Central memory CD8-positive, alpha-beta T cell (primary cell): ENCODE data around the gene NAPSA.
"Not testable (repeated sequence)": the region's sequence is repeated elsewhere in the genome, so short reads cannot be mapped to it uniquely, and the experiment has no call there.

Experiments
- ATAC-seq: fragments of 150-1000 bp; cut with Tn5 transposase; replicated peaks from 2 replicates; pipeline ENCODE4 v1.10.0; 2022; ENCODE audit warnings: mild to moderate bottlenecking, moderate FRiP score, moderate number of reproducible peaks; ENCODE audit not compliant: poor library complexity, severe bottlenecking; ENCODE audit errors: extremely low read depth
- DNase-seq, 2 donors: peaks; one replicate each; pipeline ENCODE4 v3.0.0; 2021; ENCODE audit warnings: low spot score in 2 of 2
- H3K27ac Mint-ChIP-seq: one replicate; pipeline ENCODE4 v1.8.0; 2022; ENCODE audit warnings: low read depth, mild to moderate bottlenecking, moderate library complexity, mixed read lengths
- H3K27me3 Mint-ChIP-seq: one replicate; pipeline ENCODE4 v1.8.0; 2022; ENCODE audit warnings: mixed read lengths
- H3K36me3 Mint-ChIP-seq: one replicate; pipeline ENCODE4 v1.8.0; 2022; ENCODE audit warnings: mild to moderate bottlenecking, moderate library complexity, mixed read lengths; ENCODE audit not compliant: insufficient read depth
- H3K4me1 Mint-ChIP-seq: one replicate; pipeline ENCODE4 v1.8.0; 2022; ENCODE audit warnings: mixed read lengths
- H3K4me3 Mint-ChIP-seq: one replicate; pipeline ENCODE4 v1.8.0; 2022; ENCODE audit warnings: mild to moderate bottlenecking, moderate library complexity, mixed read lengths
- H3K9me3 Mint-ChIP-seq: one replicate; pipeline ENCODE4 v1.8.0; 2022; ENCODE audit warnings: mixed read lengths

Gene NAPSA

DNA sequence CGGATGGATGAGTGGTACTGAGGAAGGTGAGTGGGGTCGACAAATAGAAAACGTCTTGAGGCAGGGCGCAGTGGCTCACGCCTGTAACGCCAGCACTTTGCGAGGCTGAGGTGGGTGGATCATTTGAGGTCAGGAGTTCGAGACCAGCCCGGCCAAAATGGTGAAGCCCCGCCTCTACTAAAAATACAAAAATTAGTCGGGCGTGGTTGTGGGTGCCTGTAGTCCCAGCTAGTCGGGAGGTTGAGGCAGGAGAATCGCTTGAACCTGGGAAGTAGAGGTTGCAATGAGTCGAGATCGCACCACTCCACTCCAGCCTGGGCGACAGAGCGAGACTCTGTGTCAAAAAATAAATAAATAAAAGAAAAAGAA is 35.5 kb downstream of the NAPSA start:
- peaks cover 62% of the 10 kb centered on the region for H3K4me1 Mint-ChIP-seq
- peaks cover 78% of the 10 kb centered on the region for H3K27me3 Mint-ChIP-seq
- H3K4me3 Mint-ChIP-seq = peak overlapping the region; percentile 47
- H3K36me3 Mint-ChIP-seq = peaks cover 33% of the 10 kb centered on the region
- not testable (repeated sequence) for DNase-seq, H3K9me3 Mint-ChIP-seq, ATAC-seq
- peak overlapping the region; percentile 80 for H3K27ac Mint-ChIP-seq

DNA sequence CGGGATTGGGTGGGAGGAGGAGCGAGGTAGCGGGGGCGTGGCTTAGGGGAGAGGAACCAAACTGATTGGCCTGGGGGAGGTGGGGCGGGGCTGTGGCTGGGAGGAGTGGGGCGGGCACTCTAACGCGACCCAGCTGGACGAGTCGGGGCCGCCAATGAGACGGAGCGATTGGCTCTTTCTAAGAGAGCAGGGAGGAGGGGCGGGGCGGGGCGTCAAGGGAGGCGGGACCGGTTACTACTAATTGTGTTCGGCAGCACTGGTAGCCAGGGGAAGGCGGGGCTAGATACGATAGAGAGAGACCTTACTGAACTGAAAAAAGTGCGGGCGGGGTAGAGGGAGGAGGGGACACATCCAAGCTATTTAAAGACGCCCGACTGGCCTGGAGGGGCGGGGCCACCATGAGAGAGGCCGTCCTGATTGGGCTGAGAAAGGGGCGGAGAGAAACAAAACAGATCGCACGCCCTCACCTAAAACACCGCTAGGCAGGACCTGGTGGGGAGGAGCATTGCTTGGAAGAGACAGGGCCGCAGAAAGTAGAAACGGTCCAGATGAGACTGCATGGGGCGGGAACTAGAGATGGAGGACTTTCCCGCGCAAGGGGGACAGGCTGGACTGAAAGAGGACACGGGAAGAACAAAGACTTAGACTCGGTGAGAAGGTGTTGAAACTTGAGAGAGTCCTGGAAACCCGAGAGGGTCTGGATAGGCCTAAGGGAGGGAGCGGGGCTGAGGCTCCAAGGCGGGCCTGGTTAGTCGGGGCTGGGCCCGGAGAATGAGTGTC is 36.1 kb downstream of the NAPSA start, which contains the start of gene KCNC3:
KCNC3 (minus strand) TSS at position 232 of the 780 bp plus-strand sequence. CDS start 295 bp downstream, outside the sequence.
- Mint-ChIP-seq H3K27ac (peak within 1 kb of the TSS; percentile 80), H3K27me3 (peaks cover 78% of the 10 kb centered on the region), H3K4me1 (peaks cover 57% of the 10 kb centered on the region), H3K36me3 (peaks cover 32% of the 10 kb centered on the region), H3K9me3 (peaks cover 7% of the 10 kb centered on the region), H3K4me3 (peak within 1 kb of the TSS; percentile 47)
- peak; percentile 52 for ATAC-seq
- DNase-seq = peak; percentile 63 to 78

DNA sequence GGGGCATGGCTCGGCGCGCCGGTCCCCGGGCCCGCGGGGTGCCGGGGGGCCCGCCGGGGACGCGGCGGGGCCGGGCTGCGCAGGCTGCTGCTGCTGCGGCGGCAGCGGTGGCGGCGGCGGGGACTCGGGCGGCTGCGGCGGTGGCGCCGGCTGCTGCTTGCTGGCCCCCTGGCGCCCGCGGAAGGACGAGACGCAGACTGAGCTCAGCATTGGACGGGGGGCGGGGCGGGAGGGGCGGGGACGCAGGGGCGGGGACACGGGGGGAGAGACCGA is 36.6 kb downstream of the NAPSA start:
- peaks cover 7% of the 10 kb centered on the region for H3K9me3 Mint-ChIP-seq
- ATAC-seq (peak; percentile 22), DNase-seq (no peak)
- peaks cover 28% of the 10 kb centered on the region for H3K36me3 Mint-ChIP-seq
- H3K4me3 Mint-ChIP-seq = peak overlapping the region; percentile 47
- peaks cover 53% of the 10 kb centered on the region for H3K4me1 Mint-ChIP-seq
- no peak overlapping the region for H3K27ac Mint-ChIP-seq
- peaks cover 82% of the 10 kb centered on the region for H3K27me3 Mint-ChIP-seq

DNA sequence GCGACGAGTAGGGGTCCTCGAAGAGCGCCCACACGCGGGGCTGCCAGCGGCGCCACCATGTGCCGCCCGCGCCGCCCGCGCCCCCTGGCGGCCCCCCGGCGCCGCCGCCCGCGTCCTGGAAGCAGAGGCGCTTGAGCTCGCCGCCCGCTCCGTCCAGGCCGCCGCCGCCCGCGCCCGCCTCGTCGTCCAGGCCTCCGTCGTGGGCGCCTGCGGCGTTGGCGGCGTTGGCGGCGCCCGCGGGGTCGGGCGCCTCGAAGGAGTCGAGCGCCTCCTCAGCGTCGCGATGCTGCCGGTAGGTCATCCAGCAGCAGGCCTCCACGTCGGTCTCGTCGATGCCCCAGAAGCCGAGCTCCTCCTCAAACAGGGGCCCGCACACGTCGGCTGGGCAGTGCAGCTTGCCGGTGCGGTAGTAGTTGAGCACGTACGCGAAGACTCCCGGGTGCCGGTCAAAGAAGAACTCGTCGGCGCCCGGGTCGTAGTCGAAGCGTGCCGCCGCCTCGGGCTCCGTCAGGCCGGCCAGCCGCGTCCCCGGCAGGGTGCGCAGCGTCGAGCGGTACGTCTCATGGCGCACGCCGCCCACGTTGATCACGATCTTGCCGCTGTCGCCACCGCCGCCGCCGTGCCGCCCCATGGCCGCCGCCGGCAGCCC is 37.1 kb downstream of the NAPSA start:
- Mint-ChIP-seq H3K27me3 (peaks cover 86% of the 10 kb centered on the region), H3K4me1 (peaks cover 48% of the 10 kb centered on the region), H3K36me3 (peaks cover 24% of the 10 kb centered on the region), H3K27ac (no peak overlapping the region), H3K9me3 (peaks cover 7% of the 10 kb centered on the region), H3K4me3 (no peak overlapping the region)
- no peak for ATAC-seq
- no peak for DNase-seq

DNA sequence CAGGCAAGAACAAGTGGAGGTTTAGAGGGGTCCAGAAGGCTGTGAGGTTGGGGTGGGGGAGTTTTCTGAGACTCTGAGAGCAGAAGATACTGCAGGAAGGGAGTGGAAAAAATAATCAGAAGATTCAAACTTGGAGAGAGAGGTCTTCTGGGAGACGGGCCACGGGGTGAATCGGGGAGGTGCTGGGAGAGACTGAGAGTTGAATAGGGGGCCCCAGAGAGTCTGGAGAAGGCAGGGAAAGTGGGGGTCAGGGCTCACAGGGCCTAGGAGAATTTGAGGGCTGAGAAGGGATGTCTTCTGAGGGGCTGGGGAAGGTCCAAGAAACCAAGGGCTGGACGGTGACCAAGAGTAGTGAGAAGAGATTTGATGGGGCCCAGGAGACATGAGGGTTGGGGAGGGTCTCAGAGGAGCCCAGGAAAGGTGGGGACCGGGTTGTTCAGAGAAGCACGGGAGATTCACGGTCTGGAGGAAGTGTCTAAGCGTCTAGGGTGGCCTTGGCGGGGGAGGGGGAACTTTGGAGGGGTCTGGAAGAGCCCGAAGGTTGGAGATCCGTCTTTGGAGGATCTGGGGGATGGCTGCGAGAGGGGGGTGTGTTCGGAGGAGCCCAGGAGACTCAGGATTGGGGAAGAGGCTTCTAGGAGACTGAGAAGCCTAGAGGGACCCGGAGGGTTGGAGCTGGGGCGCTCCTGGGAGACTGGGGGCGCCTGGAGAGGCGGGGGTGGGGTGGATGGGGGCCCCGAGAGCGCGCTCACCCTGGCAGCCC is 37.8 kb downstream of the NAPSA start:
- no peak for DNase-seq
- Mint-ChIP-seq H3K27ac (peak overlapping the region; percentile 5), H3K27me3 (peaks cover 82% of the 10 kb centered on the region), H3K4me1 (peaks cover 45% of the 10 kb centered on the region), H3K4me3 (peak overlapping the region; percentile 71), H3K36me3 (peaks cover 24% of the 10 kb centered on the region), H3K9me3 (peaks cover 7% of the 10 kb centered on the region)
- ATAC-seq = no peak

DNA sequence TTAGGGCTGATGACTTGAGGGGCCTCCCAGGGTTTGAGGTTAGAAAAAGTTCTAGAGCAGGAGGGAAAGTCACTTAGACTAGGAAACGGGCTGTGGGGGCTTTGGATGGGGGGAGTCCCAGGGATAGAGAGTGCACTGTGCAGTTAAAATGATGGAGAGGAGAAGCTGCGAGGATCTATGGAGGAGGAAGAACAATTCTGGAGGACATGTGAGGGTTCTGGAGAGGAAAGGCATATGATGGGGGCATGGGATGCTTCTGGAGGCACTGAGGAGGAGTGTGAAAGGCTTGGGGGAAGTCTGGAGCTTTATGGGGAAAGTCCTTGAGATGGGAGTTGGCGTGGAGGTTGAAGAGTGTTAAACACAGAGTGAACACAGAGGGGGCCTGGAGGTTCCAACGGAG is 38.4 kb downstream of the NAPSA start:
- no peak for DNase-seq
- H3K36me3 Mint-ChIP-seq = peaks cover 22% of the 10 kb centered on the region
- H3K4me1 Mint-ChIP-seq = peaks cover 44% of the 10 kb centered on the region
- peaks cover 82% of the 10 kb centered on the region for H3K27me3 Mint-ChIP-seq
- H3K9me3 Mint-ChIP-seq = peaks cover 7% of the 10 kb centered on the region
- no peak for ATAC-seq
- H3K4me3 Mint-ChIP-seq = peak overlapping the region; percentile 71
- peak overlapping the region; percentile 5 for H3K27ac Mint-ChIP-seq

DNA sequence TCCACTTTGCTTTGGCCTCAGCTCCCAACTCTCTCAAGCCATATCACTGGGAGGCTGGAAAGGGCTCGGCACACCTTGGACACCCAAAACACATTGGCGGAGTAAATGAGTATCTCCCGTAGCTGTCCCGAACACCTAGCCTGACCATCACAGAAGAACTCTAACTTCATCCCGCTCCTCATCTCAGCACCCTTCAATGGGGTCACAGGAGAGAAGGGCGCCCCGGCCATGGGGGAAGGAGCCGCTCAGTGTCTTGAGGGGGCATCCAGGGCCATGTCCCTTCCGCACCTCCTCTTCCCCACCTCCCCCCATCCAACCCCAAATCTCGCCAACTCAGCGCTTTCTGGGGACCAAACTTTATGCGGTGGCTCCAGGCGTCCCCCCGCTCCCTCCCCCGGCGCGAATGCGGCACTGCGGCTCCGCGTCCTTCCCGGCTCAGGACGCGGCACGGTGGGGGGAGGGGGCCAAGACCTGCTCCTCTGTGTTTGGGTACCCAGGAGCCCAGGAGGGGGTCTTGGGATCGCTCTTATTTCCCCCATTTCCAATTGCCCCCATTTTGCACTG is 39.3 kb downstream of the NAPSA start:
- Mint-ChIP-seq H3K9me3 (peaks cover 7% of the 10 kb centered on the region), H3K27ac (no peak overlapping the region), H3K4me1 (peaks cover 37% of the 10 kb centered on the region), H3K36me3 (peaks cover 21% of the 10 kb centered on the region), H3K27me3 (peaks cover 81% of the 10 kb centered on the region), H3K4me3 (peak overlapping the region; percentile 71)
- DNase-seq = no peak
- no peak for ATAC-seq

DNA sequence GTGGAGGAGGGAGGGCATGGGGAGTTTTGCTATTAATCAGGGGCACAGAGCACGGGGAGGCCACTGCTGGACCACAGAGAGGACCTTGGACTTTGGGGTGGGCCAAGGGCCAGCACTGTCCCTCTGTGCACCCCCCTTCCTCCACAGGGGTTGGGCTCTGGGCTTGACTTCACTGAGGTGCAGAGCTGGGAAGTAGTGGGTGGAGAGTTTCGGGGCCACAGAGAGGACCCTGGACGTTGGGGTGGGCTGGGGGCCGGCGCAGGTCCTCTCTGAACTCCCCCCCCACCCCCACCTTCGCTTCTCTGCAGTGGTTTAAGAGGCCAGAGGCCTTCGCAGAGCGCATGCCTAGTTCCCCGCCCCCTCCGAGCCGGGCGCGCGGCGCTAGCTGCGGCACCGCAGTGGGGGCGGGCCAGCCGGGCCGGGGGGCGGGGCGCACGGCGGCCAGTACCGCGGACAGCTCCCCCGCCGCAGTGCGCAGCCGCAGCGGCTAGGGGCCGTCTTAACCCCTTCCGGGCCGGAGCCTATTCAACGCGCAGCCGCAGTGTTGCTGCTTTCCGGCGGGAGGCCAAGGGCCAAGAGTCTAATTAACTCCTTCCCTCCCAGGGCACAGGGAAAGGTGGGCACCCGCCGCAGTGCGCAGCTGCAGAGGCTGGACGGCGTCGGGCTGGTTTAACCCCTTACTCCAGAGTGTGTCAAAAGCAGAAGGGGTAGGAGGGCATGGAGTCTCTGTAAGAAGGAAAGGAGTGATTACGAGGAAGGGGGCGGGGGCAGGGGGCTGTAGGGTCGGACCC is 39.9 kb downstream of the NAPSA start:
- Mint-ChIP-seq H3K4me3 (no peak overlapping the region), H3K27me3 (peaks cover 81% of the 10 kb centered on the region), H3K36me3 (peaks cover 19% of the 10 kb centered on the region), H3K27ac (no peak overlapping the region), H3K4me1 (peaks cover 30% of the 10 kb centered on the region), H3K9me3 (peaks cover 7% of the 10 kb centered on the region)
- ATAC-seq (peak; percentile 29), DNase-seq (peak; percentile 50 to 53)

DNA sequence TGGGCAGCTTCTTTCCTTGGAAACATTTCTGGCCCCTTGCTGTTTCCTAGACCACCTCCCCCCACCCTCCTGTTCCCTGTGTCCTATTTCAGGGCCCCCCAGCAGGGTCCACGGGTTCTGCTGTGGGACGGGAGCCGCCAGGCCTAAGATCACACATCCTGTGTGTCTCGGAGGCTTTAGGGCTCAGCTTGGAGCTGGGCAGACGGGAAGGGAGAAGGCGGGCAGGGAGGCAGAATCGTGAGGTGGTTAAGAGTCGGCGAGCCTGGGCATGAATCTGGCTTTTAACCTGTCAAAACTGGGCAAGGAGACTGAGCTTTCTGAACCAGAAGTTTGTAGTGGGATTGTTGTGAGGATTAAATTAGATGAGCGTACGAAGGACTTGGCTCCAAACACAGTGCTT is 41.1 kb downstream of the NAPSA start:
- no peak overlapping the region for H3K27ac Mint-ChIP-seq

DNA sequence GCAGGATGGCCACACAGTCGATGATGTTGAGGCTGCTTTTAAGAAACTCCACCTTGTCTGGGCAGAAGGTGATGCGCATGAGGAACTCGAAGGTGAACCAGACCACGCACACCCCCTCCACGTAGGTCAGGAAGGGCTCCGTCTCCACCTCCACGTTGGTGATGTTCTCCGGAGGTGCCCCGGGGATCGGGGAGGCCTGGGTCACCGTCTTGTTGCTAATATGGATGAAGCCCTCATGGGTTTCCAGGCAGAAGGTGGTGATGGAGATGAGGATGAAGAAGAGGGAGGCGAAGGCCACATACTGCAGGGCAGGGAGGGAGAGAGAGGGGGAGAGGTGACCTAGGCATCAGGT is 41.7 kb downstream of the NAPSA start:
- Mint-ChIP-seq H3K27ac (peak overlapping the region; percentile 47), H3K36me3 (peaks cover 10% of the 10 kb centered on the region), H3K4me1 (peaks cover 17% of the 10 kb centered on the region), H3K9me3 (no peaks in the 10 kb centered on the region), H3K27me3 (peaks cover 81% of the 10 kb centered on the region), H3K4me3 (no peak overlapping the region)
- ATAC-seq = no peak
- no peak for DNase-seq

More for the DNA sequence above, 41.1 kb downstream of the NAPSA start:
- Mint-ChIP-seq H3K4me1 (peaks cover 19% of the 10 kb centered on the region), H3K27me3 (peaks cover 79% of the 10 kb centered on the region), H3K4me3 (no peak overlapping the region), H3K9me3 (peaks cover under 1% of the 10 kb centered on the region), H3K36me3 (peaks cover 12% of the 10 kb centered on the region)
- DNase-seq (no peak), ATAC-seq (no peak)

DNA sequence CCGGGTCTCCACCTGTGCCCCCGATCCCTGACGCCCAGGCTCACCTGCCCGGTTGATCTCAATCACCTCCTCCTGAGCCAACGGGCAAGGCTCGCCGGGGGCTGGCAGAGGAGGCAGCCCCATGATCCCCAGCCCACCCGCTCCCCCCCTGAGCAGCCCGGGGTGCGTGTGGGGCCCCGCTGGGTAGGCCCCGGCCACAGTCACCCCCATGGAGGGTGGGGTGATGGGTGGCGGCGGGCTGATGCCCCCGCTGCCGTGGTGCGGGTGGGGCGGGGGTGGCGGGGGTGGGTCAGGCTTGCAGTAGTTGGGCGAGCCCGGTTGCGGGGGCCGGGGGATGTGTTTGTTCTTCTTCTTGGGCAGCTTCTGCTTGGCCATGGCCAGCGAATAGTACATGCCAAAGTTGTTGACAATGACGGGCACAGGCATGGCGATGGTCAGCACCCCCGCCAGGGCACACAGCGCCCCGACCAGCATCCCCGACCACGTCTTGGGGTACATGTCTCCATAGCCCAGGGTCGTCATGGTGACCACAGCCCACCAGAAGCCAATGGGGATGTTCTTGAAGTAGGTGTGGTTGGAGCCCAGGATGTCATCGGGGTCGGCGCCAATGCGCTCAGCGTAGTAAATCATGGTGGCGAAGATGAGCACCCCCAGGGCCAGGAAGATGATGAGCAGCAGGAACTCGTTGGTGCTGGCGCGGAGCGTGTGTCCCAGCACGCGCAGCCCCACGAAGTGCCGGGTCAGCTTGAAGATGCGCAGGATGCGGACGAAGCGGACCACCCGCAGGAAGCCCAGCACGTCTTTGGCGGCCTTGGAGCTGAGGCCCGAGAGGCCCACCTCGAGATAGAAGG is 42.3 kb downstream of the NAPSA start:
- no peak for ATAC-seq
- peaks cover 10% of the 10 kb centered on the region for H3K36me3 Mint-ChIP-seq
- peaks cover 17% of the 10 kb centered on the region for H3K4me1 Mint-ChIP-seq
- H3K27ac Mint-ChIP-seq = peak overlapping the region; percentile 47
- no peak overlapping the region for H3K4me3 Mint-ChIP-seq
- DNase-seq = no peak
- H3K9me3 Mint-ChIP-seq = no peaks in the 10 kb centered on the region
- H3K27me3 Mint-ChIP-seq = peaks cover 86% of the 10 kb centered on the region
